DMS79 (cell line): Measurements from ENCODE around the gene CLEC2B.
"Not testable (repeated sequence)": the region's sequence is repeated elsewhere in the genome, so short reads cannot be mapped to it uniquely, and the experiment has no call there.

ENCODE experiments used
- DNase-seq: peaks from one replicate; lab custom pipeline; 2025; lab: John Stamatoyannopoulos, UW

The CLEC2B gene

GRCh38 chr12:9869307-9870161 lies at the start of gene CLEC2B:
Gene CLEC2B (minus strand): TSS chr12:9869354.
- DNase-seq, result no peak

GRCh38 chr12:9911708-9912107 lies 42.6 kb upstream of the CLEC2B start:
- no peak for DNase-seq

- DNase-seq, result no peak
Observed at GRCh38 chr12:9910716-9911421, 41.7 kb upstream of the CLEC2B start.

GRCh38 chr12:9909724-9910123 lies 40.6 kb upstream of the CLEC2B start:
- DNase-seq, result no peak

- no peak for DNase-seq
Observed at GRCh38 chr12:9908350-9908749, 39.2 kb upstream of the CLEC2B start.

GRCh38 chr12:9907769-9908168 lies 38.6 kb upstream of the CLEC2B start:
- no peak for DNase-seq

GRCh38 chr12:9906873-9907272 lies 37.7 kb upstream of the CLEC2B start:
- DNase-seq, result no peak

GRCh38 chr12:9902539-9903228 lies 33.5 kb upstream of the CLEC2B start:
- DNase-seq, result no peak

- DNase-seq, result no peak
Observed at GRCh38 chr12:9900930-9901329, 31.8 kb upstream of the CLEC2B start.

GRCh38 chr12:9899209-9899608 lies 30.1 kb upstream of the CLEC2B start:
- DNase-seq, result no peak

- DNase-seq, result no peak
Observed at GRCh38 chr12:9897535-9897934, 28.4 kb upstream of the CLEC2B start.

- no peak for DNase-seq
Observed at GRCh38 chr12:9895215-9895971, 26.2 kb upstream of the CLEC2B start.

- no peak for DNase-seq
Observed at GRCh38 chr12:9888665-9889273, 19.6 kb upstream of the CLEC2B start.

- no peak for DNase-seq
Observed at GRCh38 chr12:9883175-9883574, 14.0 kb upstream of the CLEC2B start.

GRCh38 chr12:9881988-9882387 lies 12.8 kb upstream of the CLEC2B start:
- no peak for DNase-seq

GRCh38 chr12:9881246-9881645 lies 12.1 kb upstream of the CLEC2B start, which contains the start of gene KLRF2:
Gene KLRF2 (plus strand): TSS chr12:9881489. CDS start chr12:9881596, 107 bp downstream.
- no peak for DNase-seq

GRCh38 chr12:9880532-9881078 lies 11.5 kb upstream of the CLEC2B start:
- DNase-seq, result no peak

GRCh38 chr12:9876120-9876519 lies 7.0 kb upstream of the CLEC2B start:
- DNase-seq, result not testable (repeated sequence)

GRCh38 chr12:9872742-9873141 lies 3.6 kb upstream of the CLEC2B start:
- DNase-seq, result no peak

GRCh38 chr12:9872162-9872561 lies 3.0 kb upstream of the CLEC2B start:
- no peak for DNase-seq

- DNase-seq, result no peak
Observed at GRCh38 chr12:9870286-9870866, 1.2 kb upstream of the CLEC2B start.
